CD4-positive, alpha-beta memory T cell (primary cell): Measurements from ENCODE around the gene EHD1. TPM values are rescaled to one million over a fixed set of nuclear protein-coding genes. Genes with fewer than 3 reads are reported as not detected.

ENCODE experiments used
- CTCF ChIA-PET: fragments of 350-600 bp; sonication (Branson Sonifier 250); formaldehyde crosslinking; loops from one replicate; lab custom pipeline; 2021; ENCODE audit warnings: inconsistent platforms; ENCODE audit not compliant: partially characterized antibody; lab: Charles Lee
- POLR2A ChIA-PET: fragments of 350-600 bp; sonication (Branson Sonifier 250); formaldehyde crosslinking; loops from one replicate; lab custom pipeline; 2021; ENCODE audit not compliant: partially characterized antibody; lab: Charles Lee
- DNase-seq, 5 donors: peaks; one replicate each; pipeline versions ENCODE4 v3.0.0 to v3.0.0-alpha.2; 2020 to 2022; ENCODE audit warnings: mixed read lengths in 1 of 5
- H3K27ac ChIP-seq: one replicate; pipeline ENCODE4 v1.7.0; 2013; ENCODE audit warnings: low read depth, low read length
- H3K27me3 ChIP-seq: 2 replicates; pipeline ENCODE4 v1.7.0; 2013; ENCODE audit warnings: mild to moderate bottlenecking, low read length, moderate library complexity; ENCODE audit not compliant: insufficient read depth
- H3K36me3 ChIP-seq: 2 replicates; pipeline ENCODE4 v1.7.0; 2013; ENCODE audit warnings: mild to moderate bottlenecking, low read length, moderate library complexity; ENCODE audit not compliant: insufficient read depth
- H3K4me1 ChIP-seq: 2 replicates; pipeline ENCODE4 v1.7.0; 2013; ENCODE audit warnings: mild to moderate bottlenecking, low read length, moderate library complexity; ENCODE audit not compliant: insufficient read depth
- H3K4me3 ChIP-seq, 2 donors: one replicate each; pipeline ENCODE4 v1.7.0; 2013; ENCODE audit warnings: low read length in 2 of 2, mild to moderate bottlenecking in 1 of 2
- H3K9me3 ChIP-seq, 2 donors: one replicate each; pipeline ENCODE4 v1.7.0; 2013; ENCODE audit warnings: low read length in 2 of 2, control low read depth in 1 of 2; ENCODE audit not compliant: control insufficient read depth in 1 of 2
- H3K27ac Mint-ChIP-seq, 7 donors: one replicate each; pipeline ENCODE4 v1.8.0; 2020 to 2021; ENCODE audit warnings: mixed read lengths in 7 of 7, mild to moderate bottlenecking in 6 of 7, inconsistent platforms in 3 of 7, moderate library complexity in 3 of 7
- H3K27me3 Mint-ChIP-seq, 2 donors: one replicate each; pipeline ENCODE4 v1.8.0; 2020 to 2021; ENCODE audit warnings: mixed read lengths in 2 of 2
- H3K36me3 Mint-ChIP-seq, 2 donors: one replicate each; pipeline ENCODE4 v1.8.0; 2020 to 2021; ENCODE audit warnings: mixed read lengths in 2 of 2, inconsistent platforms in 1 of 2, mild to moderate bottlenecking in 1 of 2
- H3K4me1 Mint-ChIP-seq, 4 donors: one replicate each; pipeline ENCODE4 v1.8.0; 2020 to 2021; ENCODE audit warnings: mixed read lengths in 4 of 4, mild to moderate bottlenecking in 1 of 4
- H3K4me3 Mint-ChIP-seq, 8 donors: one replicate each; pipeline ENCODE4 v1.8.0; 2020 to 2021; ENCODE audit warnings: mixed read lengths in 8 of 8, mild to moderate bottlenecking in 7 of 8, moderate library complexity in 6 of 8, inconsistent platforms in 3 of 8
- H3K9me3 Mint-ChIP-seq, 8 donors: one replicate each; pipeline ENCODE4 v1.8.0; 2020 to 2021; ENCODE audit warnings: mixed read lengths in 8 of 8, mild to moderate bottlenecking in 5 of 8, inconsistent platforms in 3 of 8, moderate library complexity in 1 of 8
- intact Hi-C: fragments of 100-400 bp; cut with micrococcal nuclease; formaldehyde crosslinking; loops from one replicate; pipeline ENCODE4 v1.15.1; 2023
- polyA plus RNA-seq, 2 donors: library from polyadenylated mRNA; unstranded; fragments of 300-500 nt; fragmentation: Illumina TruSeq; gene quantifications; one replicate each; pipeline ENCODE4 v1.2.3, GENCODE V29; 2021
- total RNA-seq, 2 experiments: library from RNA; stranded (reverse); gene quantifications; one replicate each; pipeline ENCODE4 v1.2.3, GENCODE V29; 2021

The EHD1 gene
- total and polyA plus RNA-seq, 4 experiments from 2014 or later, result 125 to 279 (median 234) TPM

DNA sequence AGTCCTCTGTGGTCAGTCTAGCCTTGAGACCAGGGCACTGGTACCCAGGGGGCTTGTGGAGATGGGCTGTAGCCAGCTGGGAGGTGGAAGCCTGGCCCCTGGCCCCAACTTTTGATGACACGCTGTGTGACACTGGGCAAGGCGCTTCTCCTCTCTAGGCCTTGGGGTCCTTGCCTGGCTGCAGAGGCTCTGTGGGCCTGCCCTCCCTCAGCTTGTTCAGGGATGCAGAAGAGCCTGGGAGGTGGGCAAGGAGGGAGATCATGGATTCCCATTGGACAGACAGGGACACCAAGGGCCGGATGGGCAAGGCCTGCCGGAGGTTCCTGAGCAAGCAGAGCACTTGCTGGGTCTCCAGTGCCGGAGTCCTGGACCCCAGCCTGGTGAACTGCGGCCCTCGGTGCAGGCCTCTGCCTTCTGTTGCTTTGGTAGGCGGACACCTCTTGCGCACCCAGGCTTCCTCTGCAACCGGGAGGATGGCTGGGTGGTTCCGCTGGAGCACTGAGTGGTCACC, 44.8 kb upstream of the EHD1 start:
- H3K9me3 Mint-ChIP-seq, result no peaks in the 10 kb centered on the region
- H3K4me1 Mint-ChIP-seq, result peaks cover 9 to 16% (median 11%) of the 10 kb centered on the region in 4 donors
- peak overlapping the region in 1 of 8 donors; percentile 13 for H3K4me3 Mint-ChIP-seq
- CTCF ChIA-PET, result no interaction called here
- H3K27me3 Mint-ChIP-seq, result no peaks in the 10 kb centered on the region
- intact Hi-C loops, result no loop called here
- POLR2A ChIA-PET, result interaction anchor here (1.5 to 5.7 kb wide), 11 partner anchors 8 to 692 kb away, joined by 5 to 46 read pairs (median 10); partner anchors contain the start of genes ARL2, ATG2A, FAU and MAJIN
- Histone ChIP-seq H3K27ac (peak overlapping the region; percentile 78), H3K36me3 (no peaks in the 10 kb centered on the region), H3K4me3 (no peak overlapping the region), H3K27me3 (no peaks in the 10 kb centered on the region), H3K4me1 (peaks cover 21% of the 10 kb centered on the region), H3K9me3 (no peaks in the 10 kb centered on the region)
- peak overlapping the region in 4 of 7 donors; percentile 29 to 99 (median 64) for H3K27ac Mint-ChIP-seq
- DNase-seq, result no peak
- H3K36me3 Mint-ChIP-seq, result peaks cover 0 to 17% of the 10 kb centered on the region in 2 donors

DNA sequence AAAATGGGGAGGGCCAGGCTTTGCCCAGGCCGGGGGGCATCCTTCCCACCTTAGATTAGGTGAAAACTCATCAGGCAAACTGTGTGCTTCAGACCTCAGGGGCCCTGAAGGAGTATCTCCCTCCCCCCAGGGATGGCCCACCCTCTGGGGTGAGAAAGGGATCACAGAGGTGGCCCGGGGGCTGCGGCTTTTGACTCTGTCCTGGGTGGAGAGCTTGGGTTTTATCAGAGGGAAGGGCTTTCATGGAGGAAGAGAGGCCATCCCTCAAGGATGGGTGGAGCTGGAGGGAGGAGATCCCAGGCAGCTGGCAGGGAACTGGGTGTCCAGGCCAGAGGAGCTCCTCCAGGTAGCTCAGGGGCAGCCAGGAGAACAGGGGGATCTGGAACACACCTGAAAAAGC, 43.0 kb upstream of the EHD1 start:
- ChIA-PET POLR2A (no interaction called here), CTCF (no interaction called here)
- no peaks in the 10 kb centered on the region for H3K27me3 Mint-ChIP-seq
- peak overlapping the region in 1 of 7 donors; percentile 36 for H3K27ac Mint-ChIP-seq
- H3K9me3 ChIP-seq, result no peaks in the 10 kb centered on the region
- no peaks in the 10 kb centered on the region for H3K36me3 ChIP-seq
- H3K4me3 ChIP-seq, result no peak overlapping the region
- H3K4me1 Mint-ChIP-seq, result peaks cover 14 to 29% (median 24%) of the 10 kb centered on the region in 4 donors
- peaks cover 31% of the 10 kb centered on the region for H3K4me1 ChIP-seq
- intact Hi-C loops, result no loop called here
- H3K36me3 Mint-ChIP-seq, result peaks cover 0 to 17% of the 10 kb centered on the region in 2 donors
- H3K27me3 ChIP-seq, result no peaks in the 10 kb centered on the region
- DNase-seq, result no peak
- no peak overlapping the region for H3K4me3 Mint-ChIP-seq
- no peaks in the 10 kb centered on the region for H3K9me3 Mint-ChIP-seq
- H3K27ac ChIP-seq, result no peak overlapping the region

DNA sequence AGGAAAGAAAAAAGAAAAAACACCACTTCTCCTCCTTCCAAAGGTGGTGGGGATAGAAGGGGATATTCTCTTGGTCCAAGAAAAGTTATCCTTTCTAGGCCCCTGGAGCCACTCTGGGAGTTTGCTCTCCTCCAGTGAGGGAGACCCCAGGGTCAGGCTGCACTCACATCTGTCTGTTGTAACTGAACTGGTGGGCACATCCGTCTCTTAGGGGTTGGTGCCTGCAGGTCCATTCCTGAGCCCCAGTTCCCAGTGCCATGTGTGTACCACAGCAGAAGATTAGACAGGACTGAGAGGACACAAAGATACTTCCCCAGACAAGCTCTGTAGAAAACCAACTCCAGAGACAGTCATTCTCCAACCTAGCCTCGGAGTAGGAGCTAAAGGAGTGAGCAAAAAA, 41.7 kb upstream of the EHD1 start:
- ChIA-PET POLR2A (no interaction called here), CTCF (interaction anchor here (0.6 kb wide), 1 partner anchor 31 kb away, joined by 3 read pairs; no protein-coding TSS in a partner anchor)
- Mint-ChIP-seq H3K9me3 (no peaks in the 10 kb centered on the region), H3K27ac (no peak overlapping the region), H3K27me3 (no peaks in the 10 kb centered on the region), H3K4me1 (peaks cover 20 to 40% (median 30%) of the 10 kb centered on the region in 4 donors), H3K4me3 (no peak overlapping the region), H3K36me3 (peaks cover 0 to 22% of the 10 kb centered on the region in 2 donors)
- H3K4me3 ChIP-seq, result no peak overlapping the region
- H3K36me3 ChIP-seq, result no peaks in the 10 kb centered on the region
- H3K27me3 ChIP-seq, result no peaks in the 10 kb centered on the region
- no peak overlapping the region for H3K27ac ChIP-seq
- intact Hi-C loops, result no loop called here
- no peaks in the 10 kb centered on the region for H3K9me3 ChIP-seq
- H3K4me1 ChIP-seq, result peaks cover 39% of the 10 kb centered on the region
- DNase-seq, result no peak

DNA sequence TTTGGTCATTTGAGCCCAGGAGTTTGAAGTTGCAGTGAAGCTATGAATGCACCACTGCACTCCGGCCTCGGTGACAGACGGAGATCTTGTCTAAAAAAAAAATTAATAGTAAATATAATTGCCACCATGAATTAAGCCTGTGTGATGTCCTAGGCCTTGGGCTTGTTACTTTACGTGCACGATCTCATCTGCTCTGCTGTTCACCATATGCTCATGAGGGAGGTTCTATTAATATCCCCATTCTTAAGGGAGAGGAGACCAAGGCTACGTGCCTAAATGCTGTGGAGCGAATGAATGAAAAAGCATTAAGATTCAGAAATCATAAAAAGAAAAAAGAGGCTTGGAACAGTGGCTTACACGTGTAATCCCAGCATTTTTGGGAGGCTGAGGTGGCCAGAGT, 41.2 kb upstream of the EHD1 start:
- Histone ChIP-seq H3K4me3 (no peak overlapping the region), H3K9me3 (no peaks in the 10 kb centered on the region), H3K4me1 (peaks cover 38% of the 10 kb centered on the region), H3K27ac (no peak overlapping the region), H3K27me3 (no peaks in the 10 kb centered on the region), H3K36me3 (no peaks in the 10 kb centered on the region)
- Mint-ChIP-seq H3K4me1 (peaks cover 21 to 39% (median 29%) of the 10 kb centered on the region in 4 donors), H3K9me3 (no peaks in the 10 kb centered on the region), H3K36me3 (peaks cover under 1 to 20% of the 10 kb centered on the region in 2 donors), H3K4me3 (no peak overlapping the region), H3K27me3 (no peaks in the 10 kb centered on the region), H3K27ac (no peak overlapping the region)
- POLR2A ChIA-PET, result no interaction called here
- intact Hi-C loops, result loop anchor here (5.0 kb wide), 1 partner anchor 1348 kb away; the partner anchor contains the start of gene RAB1B
- DNase-seq, result no peak
- CTCF ChIA-PET, result interaction anchor here (0.6 kb wide), 1 partner anchor 32 kb away, joined by 3 read pairs; no protein-coding TSS in a partner anchor

DNA sequence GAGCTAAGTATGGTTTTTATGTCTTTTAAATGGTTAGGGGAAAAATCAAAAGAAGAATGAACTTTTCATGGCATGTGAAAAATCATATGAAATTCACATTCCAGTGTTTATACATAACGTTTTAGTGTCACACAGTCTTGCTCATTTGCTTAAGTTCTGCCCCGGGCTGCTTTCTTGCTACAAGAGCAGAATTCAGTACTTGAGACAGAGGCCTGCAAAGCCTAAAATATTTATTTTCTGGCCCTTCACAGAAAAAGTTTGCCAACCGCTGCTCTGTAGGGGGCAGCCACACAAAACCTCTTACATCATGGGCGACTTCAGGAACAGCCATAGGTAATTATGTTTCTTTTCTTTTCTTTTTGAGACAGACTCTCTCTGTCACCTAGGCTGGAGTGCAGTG, 39.6 kb upstream of the EHD1 start:
- POLR2A ChIA-PET, result interaction anchor here (0.6 to 5.8 kb wide), 6 partner anchors 8 to 941 kb away, joined by 3 to 46 read pairs (median 7); partner anchors contain the start of genes EHD1, PPP2R5B, SAC3D1 and ZNHIT2
- peak overlapping the region in 1 of 2 donors; percentile 73 for H3K4me3 ChIP-seq
- H3K4me1 ChIP-seq, result peaks cover 27% of the 10 kb centered on the region
- H3K9me3 ChIP-seq, result no peaks in the 10 kb centered on the region
- intact Hi-C loops, result loop anchor here (5.0 kb wide), 1 partner anchor 1349 kb away; the partner anchor contains the start of gene RAB1B
- H3K27me3 ChIP-seq, result no peaks in the 10 kb centered on the region
- Mint-ChIP-seq H3K9me3 (no peaks in the 10 kb centered on the region), H3K27me3 (no peaks in the 10 kb centered on the region), H3K36me3 (peaks cover 8 to 21% of the 10 kb centered on the region in 2 donors), H3K4me3 (peak overlapping the region; percentile 91 to 96 (median 93)), H3K27ac (peak overlapping the region; percentile 92 to 97 (median 95)), H3K4me1 (peaks cover 15 to 28% (median 23%) of the 10 kb centered on the region in 4 donors)
- DNase-seq, result no peak
- CTCF ChIA-PET, result interaction anchor here (1.0 to 1.7 kb wide), 4 partner anchors 15 to 108 kb away, joined by 3 to 4 read pairs (median 3); no protein-coding TSS in a partner anchor
- peak overlapping the region; percentile 43 for H3K27ac ChIP-seq
- peaks cover 9% of the 10 kb centered on the region for H3K36me3 ChIP-seq

DNA sequence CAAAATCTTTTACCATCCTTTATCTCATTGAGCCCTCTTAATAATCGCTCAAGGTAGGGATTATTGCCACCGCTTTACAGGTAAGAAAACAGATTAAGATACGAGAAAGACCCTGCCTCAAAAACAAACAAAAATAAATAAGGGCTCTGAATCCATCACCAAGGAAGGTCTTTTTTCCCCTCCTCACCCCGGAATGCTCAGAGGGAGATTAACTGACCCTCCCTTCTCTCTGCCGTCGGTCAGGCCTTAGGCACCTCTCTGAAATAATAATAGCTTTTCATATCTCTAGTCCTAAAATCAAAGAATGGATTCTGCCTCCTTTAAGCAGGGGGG, 39.2 kb upstream of the EHD1 start:
- CTCF ChIA-PET, result interaction anchor here (1.0 to 1.7 kb wide), 3 partner anchors 15 to 109 kb away, joined by 3 to 4 read pairs (median 3); no protein-coding TSS in a partner anchor
- peak overlapping the region; percentile 3 to 73 for H3K4me3 ChIP-seq
- peak overlapping the region; percentile 43 for H3K27ac ChIP-seq
- no peaks in the 10 kb centered on the region for H3K9me3 ChIP-seq
- Mint-ChIP-seq H3K4me3 (peak overlapping the region; percentile 91 to 96 (median 93)), H3K36me3 (peaks cover 8 to 22% of the 10 kb centered on the region in 2 donors), H3K27ac (peak overlapping the region; percentile 92 to 97 (median 95)), H3K4me1 (peaks cover 15 to 28% (median 23%) of the 10 kb centered on the region in 4 donors), H3K9me3 (no peaks in the 10 kb centered on the region), H3K27me3 (no peaks in the 10 kb centered on the region)
- peaks cover 13% of the 10 kb centered on the region for H3K36me3 ChIP-seq
- H3K4me1 ChIP-seq, result peaks cover 27% of the 10 kb centered on the region
- H3K27me3 ChIP-seq, result no peaks in the 10 kb centered on the region
- intact Hi-C loops, result loop anchor here (1.0 to 5.0 kb wide), 6 partner anchors 17 to 1350 kb away; partner anchors contain the start of genes EHD1, RAB1B, SNX15 and ZNHIT2
- DNase-seq, result no peak
- POLR2A ChIA-PET, result interaction anchor here (0.6 to 5.8 kb wide), 7 partner anchors 9 to 941 kb away, joined by 3 to 46 read pairs (median 7); partner anchors contain the start of genes EHD1, FAU, MRPL49 and PPP2R5B
